Stimulated activated effector memory CD8-positive, alpha-beta T cell treated with anti-CD3 and anti-CD28 coated beads, Interleukin-12 subunit alpha, Interleukin-12 subunit beta, amount 100 ng/mL, for 72 hours (primary cell): ENCODE data around the gene NEK6.
"Not testable (repeated sequence)": the region's sequence is repeated elsewhere in the genome, so short reads cannot be mapped to it uniquely, and the experiment has no call there.

Experiments
- ATAC-seq: fragments of 150-1000 bp; cut with Tn5 transposase; 2 replicates; pipeline ENCODE4 v1.10.0; 2021
- DNase-seq, 2 donors: peaks; one replicate each; pipeline ENCODE4 v3.0.0; 2021 to 2022; ENCODE audit warnings: low spot score in 2 of 2
- H3K27ac Mint-ChIP-seq: one replicate; pipeline ENCODE4 v1.8.0; 2022; ENCODE audit warnings: mild to moderate bottlenecking, mixed read lengths
- H3K36me3 Mint-ChIP-seq: one replicate; pipeline ENCODE4 v1.8.0; 2022; ENCODE audit warnings: mild to moderate bottlenecking, mixed read lengths
- H3K4me1 Mint-ChIP-seq: one replicate; pipeline ENCODE4 v1.8.0; 2022; ENCODE audit warnings: mixed read lengths
- H3K4me3 Mint-ChIP-seq: one replicate; pipeline ENCODE4 v1.8.0; 2022; ENCODE audit warnings: mild to moderate bottlenecking, mixed read lengths
- H3K9me3 Mint-ChIP-seq: one replicate; pipeline ENCODE4 v1.8.0; 2022; ENCODE audit warnings: mixed read lengths

Gene NEK6

GRCh38 chr9:124218987-124219461 is 38.7 kb upstream of the NEK6 start:
- ATAC-seq, result no peak
- H3K4me1 Mint-ChIP-seq, result peaks cover 62% of the 10 kb centered on the region
- DNase-seq, result no peak
- H3K9me3 Mint-ChIP-seq, result no peaks in the 10 kb centered on the region
- peaks cover 15% of the 10 kb centered on the region for H3K36me3 Mint-ChIP-seq
- peak overlapping the region; percentile 70 for H3K4me3 Mint-ChIP-seq
- H3K27ac Mint-ChIP-seq, result no peak overlapping the region

- no peaks in the 10 kb centered on the region for H3K9me3 Mint-ChIP-seq
- ATAC-seq (no peak), DNase-seq (no peak)
- H3K27ac Mint-ChIP-seq, result no peak overlapping the region
- peaks cover 15% of the 10 kb centered on the region for H3K36me3 Mint-ChIP-seq
- no peak overlapping the region for H3K4me3 Mint-ChIP-seq
- H3K4me1 Mint-ChIP-seq, result peaks cover 42% of the 10 kb centered on the region
Observed at GRCh38 chr9:124220946-124221451, 36.8 kb upstream of the NEK6 start.

- H3K36me3 Mint-ChIP-seq, result peaks cover 8% of the 10 kb centered on the region
- DNase-seq (no peak), ATAC-seq (no peak)
- no peak overlapping the region for H3K4me3 Mint-ChIP-seq
- no peaks in the 10 kb centered on the region for H3K9me3 Mint-ChIP-seq
- H3K4me1 Mint-ChIP-seq, result peaks cover 35% of the 10 kb centered on the region
- H3K27ac Mint-ChIP-seq, result no peak overlapping the region
Observed at GRCh38 chr9:124221676-124222075, 36.1 kb upstream of the NEK6 start.

- ATAC-seq (no peak), DNase-seq (no peak)
- Mint-ChIP-seq H3K27ac (no peak overlapping the region), H3K4me1 (peaks cover 31% of the 10 kb centered on the region), H3K36me3 (peaks cover 3% of the 10 kb centered on the region), H3K9me3 (no peaks in the 10 kb centered on the region), H3K4me3 (no peak overlapping the region)
Observed at GRCh38 chr9:124222109-124222508, 35.6 kb upstream of the NEK6 start.

- ATAC-seq (no peak), DNase-seq (no peak)
- Mint-ChIP-seq H3K36me3 (no peaks in the 10 kb centered on the region), H3K27ac (peak overlapping the region; percentile 9), H3K9me3 (no peaks in the 10 kb centered on the region), H3K4me1 (peaks cover 21% of the 10 kb centered on the region), H3K4me3 (no peak overlapping the region)
Observed at GRCh38 chr9:124222918-124223720, 34.6 kb upstream of the NEK6 start.

GRCh38 chr9:124225945-124226344 is 31.8 kb upstream of the NEK6 start:
- no peak for DNase-seq
- H3K9me3 Mint-ChIP-seq, result no peaks in the 10 kb centered on the region
- peaks cover 10% of the 10 kb centered on the region for H3K4me1 Mint-ChIP-seq
- no peak for ATAC-seq
- no peaks in the 10 kb centered on the region for H3K36me3 Mint-ChIP-seq
- no peak overlapping the region for H3K27ac Mint-ChIP-seq
- H3K4me3 Mint-ChIP-seq, result no peak overlapping the region

GRCh38 chr9:124228516-124228915 is 29.2 kb upstream of the NEK6 start:
- ATAC-seq (no peak), DNase-seq (no peak)
- Mint-ChIP-seq H3K9me3 (no peaks in the 10 kb centered on the region), H3K4me3 (no peak overlapping the region), H3K36me3 (no peaks in the 10 kb centered on the region), H3K4me1 (peaks cover 2% of the 10 kb centered on the region), H3K27ac (no peak overlapping the region)

- no peaks in the 10 kb centered on the region for H3K4me1 Mint-ChIP-seq
- no peak overlapping the region for H3K4me3 Mint-ChIP-seq
- peaks cover 2% of the 10 kb centered on the region for H3K9me3 Mint-ChIP-seq
- DNase-seq, result no peak
- no peak for ATAC-seq
- H3K27ac Mint-ChIP-seq, result no peak overlapping the region
- H3K36me3 Mint-ChIP-seq, result no peaks in the 10 kb centered on the region
Observed at GRCh38 chr9:124231095-124231737, 26.5 kb upstream of the NEK6 start.

- Mint-ChIP-seq H3K9me3 (peaks cover 2% of the 10 kb centered on the region), H3K36me3 (no peaks in the 10 kb centered on the region), H3K27ac (no peak overlapping the region), H3K4me1 (peaks cover 44% of the 10 kb centered on the region), H3K4me3 (peak overlapping the region; percentile 10)
- DNase-seq, result no peak
- ATAC-seq, result peak; percentile 80
Observed at GRCh38 chr9:124238546-124239140, 19.1 kb upstream of the NEK6 start.

GRCh38 chr9:124239249-124240073 is 18.3 kb upstream of the NEK6 start:
- DNase-seq, result no peak
- peak overlapping the region; percentile 61 for H3K27ac Mint-ChIP-seq
- peak overlapping the region; percentile 10 for H3K4me3 Mint-ChIP-seq

GRCh38 chr9:124242331-124243194 is 15.2 kb upstream of the NEK6 start:
- Mint-ChIP-seq H3K36me3 (no peaks in the 10 kb centered on the region), H3K4me3 (no peak overlapping the region), H3K27ac (no peak overlapping the region), H3K4me1 (peaks cover 45% of the 10 kb centered on the region), H3K9me3 (no peaks in the 10 kb centered on the region)
- ATAC-seq (no peak), DNase-seq (no peak)

More at GRCh38 chr9:124239249-124240073, 18.3 kb upstream of the NEK6 start:
- peak; percentile 72 for ATAC-seq
- H3K9me3 Mint-ChIP-seq, result peaks cover 2% of the 10 kb centered on the region
- H3K4me1 Mint-ChIP-seq, result peaks cover 44% of the 10 kb centered on the region
- no peaks in the 10 kb centered on the region for H3K36me3 Mint-ChIP-seq

- H3K9me3 Mint-ChIP-seq, H3K27ac Mint-ChIP-seq, ATAC-seq, H3K36me3 Mint-ChIP-seq, H3K4me3 Mint-ChIP-seq, DNase-seq: not testable (repeated sequence)
- H3K4me1 Mint-ChIP-seq, result peaks cover 17% of the 10 kb centered on the region
Observed at GRCh38 chr9:124247393-124247792, 10.4 kb upstream of the NEK6 start.

- Mint-ChIP-seq H3K27ac (no peak overlapping the region), H3K36me3 (no peaks in the 10 kb centered on the region)
Observed at GRCh38 chr9:124248066-124248465, 9.7 kb upstream of the NEK6 start.

GRCh38 chr9:124248960-124249359 is 8.8 kb upstream of the NEK6 start:
- ATAC-seq (no peak), DNase-seq (no peak)
- Mint-ChIP-seq H3K36me3 (no peaks in the 10 kb centered on the region), H3K9me3 (no peaks in the 10 kb centered on the region), H3K4me3 (no peak overlapping the region), H3K4me1 (peaks cover 20% of the 10 kb centered on the region), H3K27ac (no peak overlapping the region)

More at GRCh38 chr9:124248066-124248465, 9.7 kb upstream of the NEK6 start:
- no peaks in the 10 kb centered on the region for H3K9me3 Mint-ChIP-seq
- ATAC-seq (no peak), DNase-seq (no peak)
- H3K4me1 Mint-ChIP-seq, result peaks cover 16% of the 10 kb centered on the region
- no peak overlapping the region for H3K4me3 Mint-ChIP-seq
